Gastroesophageal sphincter (tissue), 3 donors: Measurements from ENCODE around the gene MDFIC.

Experiments used
- EP300 ChIP-seq: sonication (generic); formaldehyde crosslinking; IDR thresholded peaks from one replicate; pipeline ENCODE4 v1.6.1; 2017; ENCODE audit warnings: antibody characterized with exemption, mild to moderate bottlenecking
- TF ChIP-seq, protein P1 (sequence below), 4 experiments: fragments of 200-600 bp in 2 of 4; fragments of 450-650 bp in 2 of 4; sonication (generic) in 1 of 4; IDR thresholded peaks; one replicate each; pipeline ENCODE4 v1.5.1; 2017 to 2019; ENCODE audit warnings: antibody characterized with exemption in 4 of 4, mild to moderate bottlenecking in 2 of 4, moderate library complexity in 2 of 4

DNA sequence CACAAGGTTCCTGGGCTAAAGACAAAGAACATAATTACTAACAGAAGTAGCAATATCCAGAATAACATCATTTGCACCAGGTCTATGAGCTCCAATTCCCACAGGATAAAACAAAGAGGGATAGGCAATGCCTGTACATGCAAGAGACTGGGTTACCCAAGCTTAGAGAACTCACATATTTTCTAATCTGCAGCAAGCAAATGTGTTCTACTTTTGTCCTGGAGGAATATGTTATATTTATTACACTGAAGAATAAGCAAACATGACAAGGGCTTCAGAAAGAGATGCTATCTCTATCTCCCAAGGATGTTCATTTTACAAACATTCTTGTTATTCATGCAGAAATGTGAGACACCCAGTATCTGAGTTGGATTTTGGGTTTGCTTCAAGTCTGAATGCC, 118.6 kb downstream of the MDFIC start:
- TF ChIP-seq, protein P1, sequence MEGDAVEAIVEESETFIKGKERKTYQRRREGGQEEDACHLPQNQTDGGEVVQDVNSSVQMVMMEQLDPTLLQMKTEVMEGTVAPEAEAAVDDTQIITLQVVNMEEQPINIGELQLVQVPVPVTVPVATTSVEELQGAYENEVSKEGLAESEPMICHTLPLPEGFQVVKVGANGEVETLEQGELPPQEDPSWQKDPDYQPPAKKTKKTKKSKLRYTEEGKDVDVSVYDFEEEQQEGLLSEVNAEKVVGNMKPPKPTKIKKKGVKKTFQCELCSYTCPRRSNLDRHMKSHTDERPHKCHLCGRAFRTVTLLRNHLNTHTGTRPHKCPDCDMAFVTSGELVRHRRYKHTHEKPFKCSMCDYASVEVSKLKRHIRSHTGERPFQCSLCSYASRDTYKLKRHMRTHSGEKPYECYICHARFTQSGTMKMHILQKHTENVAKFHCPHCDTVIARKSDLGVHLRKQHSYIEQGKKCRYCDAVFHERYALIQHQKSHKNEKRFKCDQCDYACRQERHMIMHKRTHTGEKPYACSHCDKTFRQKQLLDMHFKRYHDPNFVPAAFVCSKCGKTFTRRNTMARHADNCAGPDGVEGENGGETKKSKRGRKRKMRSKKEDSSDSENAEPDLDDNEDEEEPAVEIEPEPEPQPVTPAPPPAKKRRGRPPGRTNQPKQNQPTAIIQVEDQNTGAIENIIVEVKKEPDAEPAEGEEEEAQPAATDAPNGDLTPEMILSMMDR (IDR thresholded peaks at IDR 0.05) = no peak
- TF ChIP-seq EP300 = no peak
